Activated CD4-positive, alpha-beta T cell treated with anti-CD3 and anti-CD28 coated beads, Interleukin-2, amount 50 U/mL, for 4 hours (primary cell): ENCODE results near the gene LPP.

Source experiments
- DNase-seq, 2 experiments: peaks; one replicate each; pipeline ENCODE4 v3.0.0-alpha.2; 2020

LPP gene

DNA sequence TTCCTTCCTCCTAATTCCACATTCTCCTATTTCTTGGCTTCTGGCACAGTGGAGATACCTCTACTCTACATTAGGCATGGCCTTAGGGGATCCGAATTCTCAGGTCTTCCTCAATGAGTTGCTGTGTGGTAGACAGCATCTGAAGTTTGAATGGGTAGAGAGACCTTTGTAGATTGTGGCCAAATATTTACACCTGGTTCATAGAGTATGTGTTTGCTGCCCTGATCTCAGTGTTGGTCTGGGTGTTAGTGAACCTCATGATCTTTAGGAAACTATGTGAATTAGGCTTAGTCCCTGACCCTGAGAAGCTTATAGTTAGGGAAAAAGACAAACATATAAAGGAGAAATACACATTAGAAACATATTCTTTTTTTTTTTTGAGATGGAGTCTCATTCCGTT lies 75.8 kb downstream of the LPP start:
- DNase-seq = no peak

DNA sequence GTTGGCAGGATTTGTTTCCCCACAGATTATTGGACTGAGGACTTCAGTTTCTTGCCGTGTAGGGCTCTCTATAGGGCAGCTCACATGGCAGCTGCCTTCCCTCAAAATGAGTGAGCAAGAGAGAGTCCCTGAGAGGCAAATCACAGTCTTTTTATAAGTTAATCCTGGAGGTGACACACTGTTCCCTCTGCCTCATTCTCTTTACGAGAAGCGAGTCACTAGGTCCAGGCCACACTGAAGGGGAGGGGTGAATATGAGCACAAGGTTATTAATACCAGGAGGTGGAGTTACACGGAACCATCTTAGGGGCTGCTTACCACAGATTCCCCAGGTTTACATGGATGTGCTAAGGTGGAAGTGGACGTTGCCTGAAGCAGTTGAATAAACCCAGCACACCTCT lies 77.0 kb downstream of the LPP start:
- no peak for DNase-seq

- no peak for DNase-seq
Measured at GRCh38 chr3:188231456-188231855, 77.5 kb downstream of the LPP start.

GRCh38 chr3:188232656-188233055 lies 78.7 kb downstream of the LPP start:
- DNase-seq = no peak

DNA sequence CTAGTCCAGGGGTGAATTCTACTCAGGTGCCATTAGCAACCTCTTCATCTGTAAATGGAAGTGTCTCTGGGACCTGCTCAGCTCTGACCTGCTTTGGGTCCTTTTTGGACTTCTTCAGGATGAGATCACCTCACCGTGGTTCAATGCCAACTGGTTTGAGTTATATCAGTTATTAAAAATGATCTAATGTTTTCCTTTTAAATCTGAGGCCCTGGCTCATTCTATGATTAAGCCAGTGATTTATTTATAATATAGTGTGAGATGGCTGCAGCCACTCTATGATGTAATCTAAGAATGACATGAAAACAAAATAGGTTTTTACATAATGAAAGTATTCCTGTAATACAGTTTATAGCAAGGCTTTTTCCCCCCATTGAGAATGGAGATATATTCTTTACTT lies 79.4 kb downstream of the LPP start:
- no peak for DNase-seq

- no peak for DNase-seq
Measured at GRCh38 chr3:188234132-188234531, 80.2 kb downstream of the LPP start.

DNA sequence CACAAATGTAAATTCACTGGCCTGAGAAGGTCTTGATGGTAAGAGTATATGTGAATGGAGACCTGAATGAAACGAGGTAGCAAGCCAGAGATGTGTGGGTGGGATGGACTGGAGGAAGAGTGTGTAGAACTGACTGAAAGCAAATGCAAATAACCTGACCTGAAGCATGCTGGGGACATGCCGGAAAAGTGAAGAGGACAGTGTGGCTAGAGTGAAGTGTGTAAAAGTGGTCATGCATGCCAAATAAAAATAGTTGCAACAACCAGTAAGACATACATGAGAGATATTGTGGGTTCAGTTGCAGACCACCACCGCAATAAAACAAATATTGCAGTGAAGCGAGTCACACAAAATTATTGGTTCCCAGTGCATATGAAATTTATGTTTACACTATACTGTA lies 82.3 kb downstream of the LPP start:
- no peak for DNase-seq

DNA sequence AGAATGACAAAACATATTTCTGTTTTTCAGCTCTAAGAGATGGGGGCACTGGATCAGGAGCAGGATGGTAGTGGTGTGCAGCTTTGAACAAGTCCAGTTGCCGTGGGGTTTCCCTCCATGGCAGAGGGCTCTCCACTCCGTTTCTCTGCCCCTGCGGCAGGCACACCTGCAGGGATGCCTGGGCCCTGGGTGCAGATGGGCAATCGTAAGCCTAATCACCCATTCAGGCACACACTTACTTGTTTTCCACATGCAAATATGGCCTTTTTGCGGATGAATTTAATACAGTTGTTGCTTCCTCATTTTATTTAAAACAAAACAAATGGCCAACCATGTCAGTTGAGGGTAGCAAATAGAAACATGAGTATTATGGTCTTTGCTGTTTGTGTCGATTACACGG lies 85.1 kb downstream of the LPP start:
- no peak for DNase-seq

GRCh38 chr3:188239577-188239976 lies 85.6 kb downstream of the LPP start:
- DNase-seq = no peak

- DNase-seq = no peak
Measured at GRCh38 chr3:188240189-188240981, 86.4 kb downstream of the LPP start.

DNA sequence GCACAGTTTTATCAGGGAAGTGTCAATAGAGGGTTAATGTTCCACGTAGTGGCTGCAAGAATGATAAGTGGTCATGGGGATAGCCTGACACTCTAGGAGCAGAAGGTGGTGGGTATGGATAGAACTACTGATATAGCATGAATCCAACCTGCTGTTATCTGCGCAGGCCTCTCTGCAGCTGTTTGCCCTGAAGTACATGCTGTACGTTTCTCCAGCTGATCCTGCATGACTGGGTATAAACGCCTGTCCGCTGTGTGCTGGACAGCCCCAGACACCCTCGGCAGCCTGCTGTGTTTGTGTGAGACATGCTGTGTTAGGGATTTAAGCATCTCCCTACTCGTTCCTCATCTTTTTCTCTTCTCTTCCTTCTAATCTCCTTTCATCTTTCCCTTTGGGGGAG lies 87.1 kb downstream of the LPP start:
- DNase-seq = no peak

- DNase-seq = no peak
Measured at GRCh38 chr3:188241883-188242282, 87.9 kb downstream of the LPP start.

GRCh38 chr3:188242436-188243123 lies 88.6 kb downstream of the LPP start:
- DNase-seq = no peak

DNA sequence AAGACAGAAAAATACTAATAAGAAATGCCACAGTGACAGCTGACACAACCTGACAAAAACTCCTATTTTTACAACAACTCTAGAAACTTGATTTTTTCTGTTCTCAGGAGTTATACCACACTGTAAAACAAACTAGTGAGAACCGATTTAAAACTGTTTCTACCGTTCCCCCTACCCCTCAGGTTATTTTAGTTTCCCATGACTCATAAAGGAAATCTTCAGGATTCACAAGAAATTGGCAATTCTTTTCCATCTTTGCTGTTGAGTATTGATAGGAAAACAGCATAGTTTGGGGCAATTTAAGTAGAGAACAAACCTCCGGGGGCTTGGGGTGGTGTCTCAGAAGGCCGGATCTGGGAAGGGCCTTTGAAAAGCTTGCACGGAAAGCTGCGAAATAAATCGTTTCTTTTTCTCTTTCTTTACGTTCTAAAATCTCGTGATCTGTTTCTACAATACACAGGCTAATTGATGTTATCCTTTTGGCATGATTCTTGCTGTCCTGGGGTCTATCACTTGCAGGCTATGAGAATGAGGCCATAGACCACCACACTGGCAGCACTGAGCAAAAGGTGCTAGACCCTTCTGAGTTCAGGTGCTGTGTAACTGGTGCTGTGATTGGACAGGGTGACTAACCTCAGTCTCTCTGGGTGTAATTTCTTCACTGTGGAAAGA lies 89.3 kb downstream of the LPP start:
- DNase-seq = no peak

GRCh38 chr3:188244395-188244861 lies 90.5 kb downstream of the LPP start:
- DNase-seq = no peak

GRCh38 chr3:188246905-188247304 lies 92.9 kb downstream of the LPP start:
- no peak for DNase-seq

DNA sequence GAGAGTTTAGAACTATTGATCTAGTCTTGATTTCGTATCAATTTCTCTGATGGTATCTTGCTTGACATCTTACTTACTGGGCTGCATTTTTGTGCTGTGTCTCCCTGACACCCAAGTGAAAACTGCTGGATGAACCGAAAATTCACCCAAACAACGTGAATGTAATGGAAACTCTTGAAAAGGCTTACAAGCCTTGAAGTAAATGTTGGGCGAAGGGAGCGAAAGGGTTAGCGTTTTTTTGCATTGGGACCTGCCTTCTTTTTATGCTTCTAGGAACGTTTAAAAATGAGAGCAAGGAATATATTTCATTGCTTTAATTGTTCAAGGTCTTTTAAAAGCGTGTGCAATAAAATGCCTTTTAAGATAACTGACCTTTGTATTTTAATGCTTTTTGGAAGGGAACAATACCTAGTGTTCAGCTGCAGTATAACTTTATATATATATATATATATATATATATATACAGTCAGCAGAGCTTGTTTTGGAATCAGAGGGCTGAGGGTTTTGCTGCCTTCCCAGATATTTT lies 94.1 kb downstream of the LPP start:
- DNase-seq = no peak

GRCh38 chr3:188253123-188253793 lies 99.3 kb downstream of the LPP start:
- DNase-seq = no peak

DNA sequence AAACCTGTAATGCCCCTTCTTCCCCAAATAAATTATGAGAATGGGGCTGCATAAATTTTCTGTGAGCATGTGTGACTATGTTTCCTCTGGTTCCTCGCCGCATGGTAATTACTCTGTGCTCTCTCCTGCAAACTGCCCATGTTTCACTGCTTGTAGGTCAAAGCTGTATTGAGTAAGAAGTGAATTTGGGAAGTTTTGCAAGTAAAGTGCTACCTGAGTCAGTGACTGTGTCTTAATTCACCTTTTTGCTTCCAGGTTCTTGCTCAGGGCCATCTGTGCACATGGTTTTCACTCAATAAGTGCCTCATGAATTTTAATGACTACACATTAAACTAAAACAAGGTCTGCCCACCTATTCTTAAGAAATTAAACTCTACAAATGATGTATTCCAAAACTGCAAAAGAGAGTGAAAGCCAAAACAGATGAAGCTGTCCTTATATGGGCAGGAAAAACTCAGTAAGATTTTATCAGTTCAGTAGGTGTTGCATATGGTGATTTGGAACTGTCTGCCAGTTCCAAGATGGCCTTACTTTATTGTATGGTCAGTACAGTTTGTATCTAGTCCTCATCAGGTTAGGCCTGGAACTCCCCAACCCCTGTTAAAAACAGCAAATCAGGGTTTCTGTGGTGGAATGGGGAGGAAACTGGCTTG lies 100.0 kb downstream of the LPP start:
- DNase-seq = no peak

- no peak for DNase-seq
Measured at GRCh38 chr3:188254520-188255070, 100.6 kb downstream of the LPP start.

- no peak for DNase-seq
Measured at GRCh38 chr3:188255190-188255589, 101.2 kb downstream of the LPP start.

DNA sequence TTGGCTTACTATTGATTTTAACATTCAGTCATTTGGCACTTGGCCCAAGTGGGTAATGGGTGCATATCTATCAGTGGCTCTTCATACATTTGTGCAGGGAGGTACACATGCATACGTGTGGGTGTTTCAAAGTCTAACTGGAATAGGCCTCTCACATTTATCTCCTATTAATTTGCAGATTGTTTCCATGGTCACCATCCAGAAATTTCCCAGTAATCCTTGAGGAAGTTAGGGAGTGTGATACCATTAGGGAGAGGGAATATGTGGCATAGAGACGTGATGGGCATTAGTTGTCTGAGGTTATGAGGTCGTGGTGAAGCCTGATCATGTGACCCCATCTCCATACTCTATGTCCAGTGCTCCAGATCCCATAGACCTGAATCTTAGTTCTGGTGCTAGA lies 102.8 kb downstream of the LPP start:
- no peak for DNase-seq
